Measurements from ENCODE around the gene ZC3H13. TPM values are rescaled to one million over a fixed set of nuclear protein-coding genes. Genes with fewer than 3 reads are reported as not detected.
A peak's percentile ranks its signal among the peaks of the same experiment; 100 is the strongest.

Gene ZC3H13
- total RNA-seq, 1 experiment from 2014 or later: 24.7 TPM

GRCh38 chr13:45930177-45930576 is 122.4 kb downstream of the ZC3H13 start:
- no peak overlapping the region for H3K9ac ChIP-seq (ENCODE audit: low read length)

DNA sequence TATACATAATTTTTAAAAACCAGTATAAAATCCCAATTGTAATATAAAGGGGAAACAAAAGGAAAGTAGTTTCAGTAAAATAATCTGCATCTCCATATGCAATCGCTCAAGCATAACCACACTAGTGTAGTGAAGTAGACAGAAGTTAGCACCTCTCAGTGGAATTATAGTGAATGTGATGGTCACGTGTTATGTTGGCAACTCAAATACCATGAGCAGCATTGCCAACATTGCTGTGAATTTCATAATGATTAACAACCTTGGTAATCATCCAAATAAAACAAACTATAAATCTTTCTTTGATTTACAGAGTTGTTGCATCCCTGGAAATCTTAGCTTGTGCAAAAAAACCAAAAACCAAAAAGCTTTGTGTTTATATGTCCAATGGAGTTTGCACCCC is 123.7 kb downstream of the ZC3H13 start:
- H3K27me3 ChIP-seq (ENCODE audit: low read length): no peaks in the 10 kb centered on the region
- H3K4me2 ChIP-seq (ENCODE audit: low read depth, low read length, poor library complexity, severe bottlenecking): no peak overlapping the region
- no peaks in the 10 kb centered on the region for H3K36me3 ChIP-seq (ENCODE audit: insufficient read depth, low read length)
- no peak overlapping the region for H3K27ac ChIP-seq (ENCODE audit: low read length)
- H3K79me2 ChIP-seq (ENCODE audit: low read length): no peaks in the 10 kb centered on the region
- no peaks in the 10 kb centered on the region for H3K9me3 ChIP-seq (ENCODE audit: low read length)
- no peak overlapping the region for H3K9ac ChIP-seq (ENCODE audit: low read length)
- DNase-seq: no peak
- no peak overlapping the region for H3K4me3 ChIP-seq (ENCODE audit: low read length)
- no peaks in the 10 kb centered on the region for H3K9me2 ChIP-seq (replicated peaks; ENCODE audit: insufficient read depth, low read length)
- H4K20me1 ChIP-seq (ENCODE audit: insufficient read depth, low read depth, low read length): no peaks in the 10 kb centered on the region
- H2AFZ ChIP-seq (ENCODE audit: low read length): no peak overlapping the region
- peaks cover 6% of the 10 kb centered on the region for H3K4me1 ChIP-seq (ENCODE audit: low read length)

More at GRCh38 chr13:45930177-45930576, 122.4 kb downstream of the ZC3H13 start:
- no peak overlapping the region for H3K27ac ChIP-seq (ENCODE audit: low read length)
- H3K9me3 ChIP-seq (ENCODE audit: low read length): no peaks in the 10 kb centered on the region
- no peaks in the 10 kb centered on the region for H3K9me2 ChIP-seq (replicated peaks; ENCODE audit: insufficient read depth, low read length)
- no peak overlapping the region for H2AFZ ChIP-seq (ENCODE audit: low read length)
- H3K4me2 ChIP-seq (ENCODE audit: low read depth, low read length, poor library complexity, severe bottlenecking): no peak overlapping the region
- no peaks in the 10 kb centered on the region for H3K27me3 ChIP-seq (ENCODE audit: low read length)
- no peak overlapping the region for H3K4me3 ChIP-seq (ENCODE audit: low read length)
- no peaks in the 10 kb centered on the region for H3K79me2 ChIP-seq (ENCODE audit: low read length)
- no peaks in the 10 kb centered on the region for H3K4me1 ChIP-seq (ENCODE audit: low read length)
- H4K20me1 ChIP-seq (ENCODE audit: insufficient read depth, low read depth, low read length): no peaks in the 10 kb centered on the region
- no peak for DNase-seq
- no peaks in the 10 kb centered on the region for H3K36me3 ChIP-seq (ENCODE audit: insufficient read depth, low read length)

- Histone ChIP-seq H3K9me3 (ENCODE audit: low read length) (no peaks in the 10 kb centered on the region), H3K9ac (ENCODE audit: low read length) (no peak overlapping the region), H3K4me1 (ENCODE audit: low read length) (peaks cover 6% of the 10 kb centered on the region), H3K4me3 (ENCODE audit: low read length) (no peak overlapping the region), H4K20me1 (ENCODE audit: insufficient read depth, low read depth, low read length) (no peaks in the 10 kb centered on the region), H3K79me2 (ENCODE audit: low read length) (no peaks in the 10 kb centered on the region), H2AFZ (ENCODE audit: low read length) (no peak overlapping the region), H3K4me2 (ENCODE audit: low read depth, low read length, poor library complexity, severe bottlenecking) (no peak overlapping the region), H3K27me3 (ENCODE audit: low read length) (no peaks in the 10 kb centered on the region), H3K27ac (ENCODE audit: low read length) (no peak overlapping the region), H3K36me3 (ENCODE audit: insufficient read depth, low read length) (no peaks in the 10 kb centered on the region), H3K9me2 (replicated peaks; ENCODE audit: insufficient read depth, low read length) (no peaks in the 10 kb centered on the region)
- DNase-seq: no peak
Measured at GRCh38 chr13:45928176-45928575, 124.4 kb downstream of the ZC3H13 start.

DNA sequence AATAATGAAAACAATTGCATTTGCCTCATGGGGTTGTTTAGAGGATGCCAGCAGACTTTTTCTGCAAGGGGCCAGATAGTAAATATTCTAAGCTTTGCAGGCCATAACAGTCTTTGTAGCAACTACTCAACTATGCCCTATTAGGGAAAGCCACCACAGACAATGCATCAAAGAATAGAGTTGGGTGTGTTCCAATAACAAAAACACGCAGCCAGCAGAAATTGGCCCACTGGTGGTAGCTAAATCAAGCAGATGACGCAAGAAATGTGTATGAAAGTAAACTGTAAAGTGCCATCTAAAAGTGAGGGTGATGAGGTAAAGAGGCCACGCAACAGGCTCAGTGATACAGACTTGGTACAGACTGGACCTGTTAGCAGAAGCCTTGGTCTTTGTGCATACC is 125.8 kb downstream of the ZC3H13 start:
- no peaks in the 10 kb centered on the region for H3K79me2 ChIP-seq (ENCODE audit: low read length)
- no peak overlapping the region for H3K27ac ChIP-seq (ENCODE audit: low read length)
- no peaks in the 10 kb centered on the region for H3K36me3 ChIP-seq (ENCODE audit: insufficient read depth, low read length)
- no peaks in the 10 kb centered on the region for H4K20me1 ChIP-seq (ENCODE audit: insufficient read depth, low read depth, low read length)
- no peaks in the 10 kb centered on the region for H3K9me2 ChIP-seq (replicated peaks; ENCODE audit: insufficient read depth, low read length)
- no peak overlapping the region for H3K9ac ChIP-seq (ENCODE audit: low read length)
- H3K4me3 ChIP-seq (ENCODE audit: low read length): no peak overlapping the region
- H3K9me3 ChIP-seq (ENCODE audit: low read length): no peaks in the 10 kb centered on the region
- DNase-seq: no peak
- H2AFZ ChIP-seq (ENCODE audit: low read length): no peak overlapping the region
- no peaks in the 10 kb centered on the region for H3K27me3 ChIP-seq (ENCODE audit: low read length)
- no peak overlapping the region for H3K4me2 ChIP-seq (ENCODE audit: low read depth, low read length, poor library complexity, severe bottlenecking)
- H3K4me1 ChIP-seq (ENCODE audit: low read length): peaks cover 6% of the 10 kb centered on the region

- Histone ChIP-seq H3K4me3 (ENCODE audit: low read length) (no peak overlapping the region), H3K79me2 (ENCODE audit: low read length) (no peaks in the 10 kb centered on the region), H2AFZ (ENCODE audit: low read length) (no peak overlapping the region), H3K9me3 (ENCODE audit: low read length) (no peaks in the 10 kb centered on the region), H3K27me3 (ENCODE audit: low read length) (no peaks in the 10 kb centered on the region), H4K20me1 (ENCODE audit: insufficient read depth, low read depth, low read length) (no peaks in the 10 kb centered on the region), H3K4me1 (ENCODE audit: low read length) (peaks cover 6% of the 10 kb centered on the region), H3K4me2 (ENCODE audit: low read depth, low read length, poor library complexity, severe bottlenecking) (no peak overlapping the region), H3K36me3 (ENCODE audit: insufficient read depth, low read length) (no peaks in the 10 kb centered on the region), H3K9ac (ENCODE audit: low read length) (no peak overlapping the region), H3K27ac (ENCODE audit: low read length) (no peak overlapping the region), H3K9me2 (replicated peaks; ENCODE audit: insufficient read depth, low read length) (no peaks in the 10 kb centered on the region)
- peak; percentile 55 for DNase-seq
Measured at GRCh38 chr13:45925151-45925550, 127.4 kb downstream of the ZC3H13 start.

DNA sequence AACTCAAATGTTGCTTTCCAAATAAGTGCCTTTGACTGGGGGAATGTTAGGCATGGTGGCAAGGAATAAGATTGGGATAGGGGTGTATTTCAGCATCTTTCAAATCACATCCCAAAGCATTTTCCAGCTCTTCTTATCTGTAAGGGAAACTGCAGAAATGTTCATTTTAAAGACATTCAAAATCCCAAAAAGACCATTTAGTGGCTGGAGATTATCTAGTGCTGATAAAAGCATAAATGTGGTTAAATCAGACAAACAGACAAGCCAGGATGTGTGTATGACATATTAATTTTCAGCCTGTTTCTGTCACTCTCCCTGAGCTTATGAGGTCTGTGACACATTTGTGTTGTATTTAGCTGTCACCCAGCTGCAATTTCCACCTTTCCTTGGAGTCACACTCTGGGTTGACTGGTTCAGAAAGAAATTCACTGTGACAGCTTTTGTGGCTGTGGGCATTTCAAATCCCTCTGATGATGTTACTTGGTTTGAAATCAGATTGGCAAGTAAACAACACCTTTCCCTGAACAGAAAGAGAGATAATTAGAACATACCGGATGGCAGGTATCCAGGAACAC is 131.3 kb downstream of the ZC3H13 start:
- Histone ChIP-seq H3K9me3 (ENCODE audit: low read length) (no peaks in the 10 kb centered on the region), H3K4me1 (ENCODE audit: low read length) (peaks cover 6% of the 10 kb centered on the region), H3K9ac (ENCODE audit: low read length) (no peak overlapping the region), H3K27ac (ENCODE audit: low read length) (no peak overlapping the region), H3K79me2 (ENCODE audit: low read length) (no peaks in the 10 kb centered on the region), H3K4me2 (ENCODE audit: low read depth, low read length, poor library complexity, severe bottlenecking) (no peak overlapping the region), H2AFZ (ENCODE audit: low read length) (no peak overlapping the region), H3K36me3 (ENCODE audit: insufficient read depth, low read length) (no peaks in the 10 kb centered on the region), H3K27me3 (ENCODE audit: low read length) (no peaks in the 10 kb centered on the region), H4K20me1 (ENCODE audit: insufficient read depth, low read depth, low read length) (no peaks in the 10 kb centered on the region), H3K9me2 (replicated peaks; ENCODE audit: insufficient read depth, low read length) (no peaks in the 10 kb centered on the region), H3K4me3 (ENCODE audit: low read length) (no peak overlapping the region)
- no peak for DNase-seq

DNA sequence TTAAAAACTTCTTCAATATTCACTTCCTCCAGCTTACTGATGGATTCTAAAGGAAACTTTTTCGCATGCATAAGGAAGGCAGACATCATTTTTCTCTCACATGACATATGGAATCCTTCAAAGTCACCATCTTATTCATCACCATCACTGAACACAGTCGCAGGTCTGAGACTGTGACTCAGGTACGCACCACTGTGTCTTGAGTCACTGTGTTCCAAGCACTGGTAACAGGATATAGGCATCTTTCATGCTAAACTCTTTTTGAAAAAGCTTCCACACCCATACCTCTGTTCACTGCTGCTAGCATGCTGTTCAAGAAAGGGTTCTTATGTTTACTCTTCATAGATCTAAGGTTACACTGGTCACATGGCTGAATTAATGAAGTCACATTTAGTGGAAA is 133.9 kb downstream of the ZC3H13 start:
- no peak overlapping the region for H3K27ac ChIP-seq (ENCODE audit: low read length)
- H2AFZ ChIP-seq (ENCODE audit: low read length): no peak overlapping the region
- no peak for DNase-seq
- H3K4me1 ChIP-seq (ENCODE audit: low read length): no peaks in the 10 kb centered on the region
- no peaks in the 10 kb centered on the region for H3K9me3 ChIP-seq (ENCODE audit: low read length)
- H3K27me3 ChIP-seq (ENCODE audit: low read length): no peaks in the 10 kb centered on the region
- H3K79me2 ChIP-seq (ENCODE audit: low read length): no peaks in the 10 kb centered on the region
- no peak overlapping the region for H3K4me3 ChIP-seq (ENCODE audit: low read length)
- no peaks in the 10 kb centered on the region for H3K36me3 ChIP-seq (ENCODE audit: insufficient read depth, low read length)
- no peaks in the 10 kb centered on the region for H3K9me2 ChIP-seq (replicated peaks; ENCODE audit: insufficient read depth, low read length)
- H4K20me1 ChIP-seq (ENCODE audit: insufficient read depth, low read depth, low read length): no peaks in the 10 kb centered on the region
- no peak overlapping the region for H3K4me2 ChIP-seq (ENCODE audit: low read depth, low read length, poor library complexity, severe bottlenecking)
- no peak overlapping the region for H3K9ac ChIP-seq (ENCODE audit: low read length)

DNA sequence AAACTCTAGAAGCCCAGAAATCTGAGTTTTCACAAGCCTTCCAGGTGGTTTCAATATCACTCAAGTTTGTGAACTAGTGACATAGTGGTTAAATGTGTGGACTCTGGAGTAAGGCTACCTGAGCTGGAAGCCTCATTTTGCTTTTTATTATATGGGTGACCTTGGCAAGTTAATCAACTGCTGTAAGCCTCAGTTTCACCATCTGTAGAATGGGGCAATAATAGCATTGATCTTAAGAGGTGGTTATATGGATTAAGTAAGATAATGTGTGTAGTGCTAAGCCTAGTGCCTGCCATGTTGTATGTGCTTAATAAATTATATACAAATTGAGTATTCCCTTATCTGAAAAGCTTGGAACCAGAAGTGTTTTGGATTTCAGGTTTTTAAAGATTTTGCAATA is 135.5 kb downstream of the ZC3H13 start:
- no peak overlapping the region for H3K9ac ChIP-seq (ENCODE audit: low read length)
- H4K20me1 ChIP-seq (ENCODE audit: insufficient read depth, low read depth, low read length): no peaks in the 10 kb centered on the region
- H3K36me3 ChIP-seq (ENCODE audit: insufficient read depth, low read length): no peaks in the 10 kb centered on the region
- H3K27me3 ChIP-seq (ENCODE audit: low read length): no peaks in the 10 kb centered on the region
- no peak overlapping the region for H3K27ac ChIP-seq (ENCODE audit: low read length)
- H3K79me2 ChIP-seq (ENCODE audit: low read length): no peaks in the 10 kb centered on the region
- H3K4me2 ChIP-seq (ENCODE audit: low read depth, low read length, poor library complexity, severe bottlenecking): no peak overlapping the region
- H3K9me3 ChIP-seq (ENCODE audit: low read length): no peaks in the 10 kb centered on the region
- H3K9me2 ChIP-seq (replicated peaks; ENCODE audit: insufficient read depth, low read length): no peaks in the 10 kb centered on the region
- H3K4me3 ChIP-seq (ENCODE audit: low read length): no peak overlapping the region
- DNase-seq: no peak
- no peak overlapping the region for H2AFZ ChIP-seq (ENCODE audit: low read length)
- no peaks in the 10 kb centered on the region for H3K4me1 ChIP-seq (ENCODE audit: low read length)

Measured in Karpas-422 (cell line).